HepG2 (cell line): Measurements from ENCODE around the gene JAGN1. TPM values are rescaled to one million over a fixed set of nuclear protein-coding genes. Genes with fewer than 3 reads are reported as not detected.
A peak's percentile ranks its signal among the peaks of the same experiment; 100 is the strongest.

Source experiments
- FOXP1 ChIP-seq, 2 experiments: fragments of 450-650 bp in 1 of 2; IDR thresholded peaks; 2 replicates each; pipeline ENCODE4 v1.6.1; 2017 to 2018; ENCODE audit warnings: antibody characterized with exemption in 1 of 2
- KAT8 ChIP-seq: IDR thresholded peaks from 2 replicates; pipeline ENCODE4 v1.6.1; 2016; ENCODE audit warnings: missing genetic modification reagents, missing compliant biosample characterization
- KDM2A ChIP-seq: sonication (generic); formaldehyde crosslinking; IDR thresholded peaks from 2 replicates; pipeline ENCODE4 v1.4.0; 2020; ENCODE audit warnings: low read depth, missing genetic modification reagents, borderline replicate concordance
- POLR2AphosphoS2 ChIP-seq: IDR thresholded peaks from 2 replicates; pipeline ENCODE4 v1.6.1; 2011; ENCODE audit warnings: low read depth, low read length, improper control_type of control experiment
- RBAK ChIP-seq: sonication (generic); formaldehyde crosslinking; IDR thresholded peaks from 2 replicates; pipeline ENCODE4 v1.5.1; 2020; ENCODE audit warnings: mild to moderate bottlenecking, missing genetic modification reagents
- RFXAP ChIP-seq: sonication (generic); formaldehyde crosslinking; IDR thresholded peaks from 2 replicates; pipeline ENCODE4 v1.4.0; 2020; ENCODE audit warnings: missing genetic modification reagents, borderline replicate concordance
- RNF2 ChIP-seq: fragments of 450-650 bp; conservative IDR thresholded peaks from 2 replicates; pipeline ENCODE4 v1.6.1; 2016; ENCODE audit warnings: low read depth
- U2AF2 ChIP-seq: fragments of 200-400 bp; formaldehyde crosslinking; IDR thresholded peaks from 2 replicates; pipeline ENCODE4 v1.6.1; 2017; ENCODE audit warnings: low read depth, mild to moderate bottlenecking, low read length
- ZBTB7B ChIP-seq: sonication (generic); formaldehyde crosslinking; IDR thresholded peaks from 2 replicates; pipeline ENCODE4 v1.4.0; 2020; ENCODE audit warnings: missing genetic modification reagents
- ZKSCAN1 ChIP-seq: fragments of 150-350 bp; IDR thresholded peaks from 2 replicates; pipeline ENCODE4 v1.6.1; 2014; ENCODE audit warnings: low read length
- ZNF143 ChIP-seq: sonication (generic); formaldehyde crosslinking; IDR thresholded peaks from 2 replicates; pipeline ENCODE4 v1.4.0; 2020; ENCODE audit warnings: missing genetic modification reagents
- ZNF232 ChIP-seq: sonication (generic); formaldehyde crosslinking; IDR thresholded peaks from 2 replicates; pipeline ENCODE4 v1.4.0; 2020; ENCODE audit warnings: missing genetic modification reagents, borderline replicate concordance
- ZNF510 ChIP-seq: sonication (generic); formaldehyde crosslinking; IDR thresholded peaks from 2 replicates; pipeline ENCODE4 v1.4.0; 2020; ENCODE audit warnings: low read depth, mild to moderate bottlenecking, missing genetic modification reagents
- ZNF547 ChIP-seq: sonication (generic); formaldehyde crosslinking; IDR thresholded peaks from 2 replicates; pipeline ENCODE4 v1.5.1; 2020; ENCODE audit warnings: mild to moderate bottlenecking, missing genetic modification reagents
- ZNF556 ChIP-seq: sonication (generic); formaldehyde crosslinking; IDR thresholded peaks from 2 replicates; pipeline ENCODE4 v1.4.0; 2020; ENCODE audit warnings: mild to moderate bottlenecking, missing genetic modification reagents, borderline replicate concordance
- ZNF709 ChIP-seq: sonication (generic); formaldehyde crosslinking; IDR thresholded peaks from 2 replicates; pipeline ENCODE4 v1.5.0; 2020; ENCODE audit warnings: mild to moderate bottlenecking, missing genetic modification reagents
- ZNF761 ChIP-seq: sonication (generic); formaldehyde crosslinking; conservative IDR thresholded peaks from 2 replicates; pipeline ENCODE4 v1.4.0; 2020; ENCODE audit warnings: mild to moderate bottlenecking, missing genetic modification reagents
- polyA plus RNA-seq, 8 experiments: library from polyadenylated mRNA; depleted of rRNA in 3 of 8; stranded (reverse) in 7 of 8; unstranded in 1 of 8; fragments of >200 nt; fragmentation: Illumina TruSeq in 4 of 8; extraction: Trizol in 4 of 8; gene quantifications; 2 replicates each; pipeline versions ENCODE4 v1.2.1 to v1.2.3, GENCODE V29; 2011 to 2016; ENCODE audit warnings: low read depth in 4 of 8, missing spikeins in 1 of 8, mixed read lengths in 1 of 8; ENCODE audit not compliant: insufficient read depth in 1 of 8
- total RNA-seq, 5 experiments: library from RNA; depleted of rRNA; stranded (reverse); fragments of >200 nt; fragmentation: Illumina TruSeq; extraction: Trizol; gene quantifications; 2 replicates each; pipeline ENCODE4 v1.2.3, GENCODE V29; 2016; ENCODE audit warnings: low read depth in 1 of 5
- TF ChIP-seq, protein P1 (sequence below): sonication (generic); formaldehyde crosslinking; IDR thresholded peaks from 2 replicates; pipeline ENCODE4 v1.5.0; 2020; ENCODE audit warnings: mild to moderate bottlenecking, missing genetic modification reagents
- TF ChIP-seq, protein P2 (sequence below): IDR thresholded peaks from 2 replicates; pipeline ENCODE4 v1.6.1; 2016
- TF ChIP-seq, protein P3 (sequence below): sonication (generic); formaldehyde crosslinking; IDR thresholded peaks from 2 replicates; pipeline ENCODE4 v1.9.0; 2022; ENCODE audit warnings: low read depth, missing genetic modification reagents

JAGN1 gene
- total and polyA plus RNA-seq, 2 of the 13 experiments (the other 11 are each of a cell fraction or from before 2014, with no cell fraction given), result 49.9 to 50.9 TPM

DNA sequence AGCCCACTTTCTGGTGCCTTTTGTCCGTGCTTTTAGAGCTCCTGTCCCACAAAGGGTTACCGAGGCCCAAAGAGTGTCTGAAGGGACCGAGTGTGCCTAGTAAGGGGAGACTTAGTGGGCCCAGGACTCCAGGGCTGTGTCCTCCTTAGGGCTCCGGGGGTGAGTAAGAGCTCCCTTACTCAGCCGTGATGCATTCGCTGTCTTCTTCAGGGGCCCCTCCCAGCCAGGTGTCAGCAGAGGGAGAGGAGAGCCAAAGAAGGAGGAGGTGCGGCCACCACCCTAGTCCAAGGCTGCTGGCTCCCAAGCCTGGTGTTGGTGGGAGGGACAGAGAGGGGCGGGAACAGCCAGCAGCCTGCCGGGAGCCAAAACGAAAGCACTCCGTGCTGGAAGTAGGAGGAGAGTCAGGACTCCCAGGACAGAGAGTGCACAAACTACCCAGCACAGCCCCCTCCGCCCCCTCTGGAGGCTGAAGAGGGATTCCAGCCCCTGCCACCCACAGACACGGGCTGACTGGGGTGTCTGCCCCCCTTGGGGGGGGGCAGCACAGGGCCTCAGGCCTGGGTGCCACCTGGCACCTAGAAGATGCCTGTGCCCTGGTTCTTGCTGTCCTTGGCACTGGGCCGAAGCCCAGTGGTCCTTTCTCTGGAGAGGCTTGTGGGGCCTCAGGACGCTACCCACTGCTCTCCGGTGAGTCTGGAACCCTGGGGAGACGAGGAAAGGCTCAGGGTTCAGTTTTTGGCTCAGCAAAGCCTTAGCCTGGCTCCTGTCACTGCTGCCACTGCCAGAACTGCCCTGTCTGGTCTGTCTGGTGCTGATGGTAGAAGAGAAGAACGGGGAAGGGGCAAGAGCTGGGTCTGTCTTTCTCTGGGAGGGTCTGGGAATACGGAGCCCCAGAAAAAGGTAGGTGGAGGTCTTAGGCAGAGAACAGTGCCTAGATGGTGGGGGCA lies 26.6 kb downstream of the JAGN1 start, which contains the start of gene IL17RC (continued):
- no peak for TF ChIP-seq ZBTB7B
- TF ChIP-seq ZNF232 (CRISPR knock-in tag), result peak; percentile 45; the same call in 1 of the 2 replicates
- TF ChIP-seq, protein P1, sequence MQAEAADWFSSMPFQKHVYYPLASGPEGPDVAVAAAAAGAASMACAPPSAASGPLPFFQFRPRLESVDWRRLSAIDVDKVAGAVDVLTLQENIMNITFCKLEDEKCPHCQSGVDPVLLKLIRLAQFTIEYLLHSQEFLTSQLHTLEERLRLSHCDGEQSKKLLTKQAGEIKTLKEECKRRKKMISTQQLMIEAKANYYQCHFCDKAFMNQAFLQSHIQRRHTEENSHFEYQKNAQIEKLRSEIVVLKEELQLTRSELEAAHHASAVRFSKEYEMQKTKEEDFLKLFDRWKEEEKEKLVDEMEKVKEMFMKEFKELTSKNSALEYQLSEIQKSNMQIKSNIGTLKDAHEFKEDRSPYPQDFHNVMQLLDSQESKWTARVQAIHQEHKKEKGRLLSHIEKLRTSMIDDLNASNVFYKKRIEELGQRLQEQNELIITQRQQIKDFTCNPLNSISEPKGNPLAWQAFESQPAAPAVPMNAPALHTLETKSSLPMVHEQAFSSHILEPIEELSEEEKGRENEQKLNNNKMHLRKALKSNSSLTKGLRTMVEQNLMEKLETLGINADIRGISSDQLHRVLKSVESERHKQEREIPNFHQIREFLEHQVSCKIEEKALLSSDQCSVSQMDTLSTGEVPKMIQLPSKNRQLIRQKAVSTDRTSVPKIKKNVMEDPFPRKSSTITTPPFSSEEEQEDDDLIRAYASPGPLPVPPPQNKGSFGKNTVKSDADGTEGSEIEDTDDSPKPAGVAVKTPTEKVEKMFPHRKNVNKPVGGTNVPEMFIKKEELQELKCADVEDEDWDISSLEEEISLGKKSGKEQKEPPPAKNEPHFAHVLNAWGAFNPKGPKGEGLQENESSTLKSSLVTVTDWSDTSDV (CRISPR knock-in tag), result no peak; the same call in 1 of the 2 replicates
- TF ChIP-seq, protein P2, sequence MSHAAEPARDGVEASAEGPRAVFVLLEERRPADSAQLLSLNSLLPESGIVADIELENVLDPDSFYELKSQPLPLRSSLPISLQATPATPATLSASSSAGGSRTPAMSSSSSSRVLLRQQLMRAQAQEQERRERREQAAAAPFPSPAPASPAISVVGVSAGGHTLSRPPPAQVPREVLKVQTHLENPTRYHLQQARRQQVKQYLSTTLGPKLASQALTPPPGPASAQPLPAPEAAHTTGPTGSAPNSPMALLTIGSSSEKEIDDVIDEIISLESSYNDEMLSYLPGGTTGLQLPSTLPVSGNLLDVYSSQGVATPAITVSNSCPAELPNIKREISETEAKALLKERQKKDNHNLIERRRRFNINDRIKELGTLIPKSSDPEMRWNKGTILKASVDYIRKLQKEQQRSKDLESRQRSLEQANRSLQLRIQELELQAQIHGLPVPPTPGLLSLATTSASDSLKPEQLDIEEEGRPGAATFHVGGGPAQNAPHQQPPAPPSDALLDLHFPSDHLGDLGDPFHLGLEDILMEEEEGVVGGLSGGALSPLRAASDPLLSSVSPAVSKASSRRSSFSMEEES (CRISPR knock-in tag), result no peak
- no peak for TF ChIP-seq U2AF2
- TF ChIP-seq ZNF709 (CRISPR knock-in tag), result peak; percentile 27; the same call in 1 of the 2 replicates
- TF ChIP-seq ZNF510, result no peak
- no peak for TF ChIP-seq RNF2
- TF ChIP-seq KDM2A, result peak; percentile 66
- no peak; the same call in 1 of the 2 replicates for TF ChIP-seq ZNF556 (CRISPR knock-in tag)
- peak; percentile 76 for TF ChIP-seq ZNF143 (CRISPR knock-in tag)
- TF ChIP-seq KAT8 (CRISPR knock-in tag), result no peak
- TF ChIP-seq FOXP1 (IDR thresholded peaks at IDR 0.05), result no peak
- no peak for TF ChIP-seq FOXP1 (CRISPR knock-in tag; IDR thresholded peaks at IDR 0.05)
- TF ChIP-seq RFXAP, result peak; percentile 58; the same call in 1 of the 2 replicates
- no peak for TF ChIP-seq ZNF761 (CRISPR knock-in tag)
- TF ChIP-seq ZNF547, result 0 out of 2 replicates have a peak, but pooled peaks have one; percentile 29
- TF ChIP-seq RBAK, result no peak
- TF ChIP-seq, protein P3, sequence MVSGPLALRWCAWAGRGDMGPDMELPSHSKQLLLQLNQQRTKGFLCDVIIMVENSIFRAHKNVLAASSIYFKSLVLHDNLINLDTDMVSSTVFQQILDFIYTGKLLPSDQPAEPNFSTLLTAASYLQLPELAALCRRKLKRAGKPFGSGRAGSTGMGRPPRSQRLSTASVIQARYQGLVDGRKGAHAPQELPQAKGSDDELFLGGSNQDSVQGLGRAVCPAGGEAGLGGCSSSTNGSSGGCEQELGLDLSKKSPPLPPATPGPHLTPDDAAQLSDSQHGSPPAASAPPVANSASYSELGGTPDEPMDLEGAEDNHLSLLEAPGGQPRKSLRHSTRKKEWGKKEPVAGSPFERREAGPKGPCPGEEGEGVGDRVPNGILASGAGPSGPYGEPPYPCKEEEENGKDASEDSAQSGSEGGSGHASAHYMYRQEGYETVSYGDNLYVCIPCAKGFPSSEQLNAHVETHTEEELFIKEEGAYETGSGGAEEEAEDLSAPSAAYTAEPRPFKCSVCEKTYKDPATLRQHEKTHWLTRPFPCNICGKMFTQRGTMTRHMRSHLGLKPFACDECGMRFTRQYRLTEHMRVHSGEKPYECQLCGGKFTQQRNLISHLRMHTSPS (CRISPR knock-in tag), result no peak
- TF ChIP-seq ZKSCAN1, result no peak
- no peak for TF ChIP-seq POLR2AphosphoS2
